ENCODE results near the gene HAPLN3. TPM values are rescaled to one million over a fixed set of nuclear protein-coding genes. Genes with fewer than 3 reads are reported as not detected.

The HAPLN3 gene
- total RNA-seq, 1 donor from 2014 or later = 189 TPM

DNA sequence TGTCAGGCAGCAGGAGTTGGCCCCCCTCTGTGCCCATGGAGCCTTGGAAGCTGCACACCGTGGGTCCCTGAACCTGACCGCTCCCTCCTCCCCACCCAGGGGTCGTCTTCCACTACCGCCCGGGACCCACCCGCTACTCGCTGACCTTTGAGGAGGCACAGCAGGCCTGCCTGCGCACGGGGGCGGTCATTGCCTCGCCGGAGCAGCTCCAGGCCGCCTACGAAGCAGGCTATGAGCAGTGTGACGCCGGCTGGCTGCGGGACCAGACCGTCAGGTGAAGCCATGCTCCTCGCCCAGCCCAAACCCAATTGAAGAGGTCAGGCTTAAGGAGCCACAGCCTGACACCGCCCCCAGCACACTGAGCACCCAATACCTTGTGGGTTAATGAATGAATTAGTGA is 48.2 kb downstream of the HAPLN3 start:
- intact Hi-C loops (cut with DNase I) = no loop called here
- Histone ChIP-seq H3K27me3 (no peaks in the 10 kb centered on the region), H3K36me3 (peaks cover 7 to 17% of the 10 kb centered on the region in 2 donors), H3K27ac (no peak overlapping the region), H3K4me1 (no peaks in the 10 kb centered on the region), H3K4me3 (no peak overlapping the region), H3K9me3 (no peaks in the 10 kb centered on the region)
- TF ChIP-seq, protein P1, sequence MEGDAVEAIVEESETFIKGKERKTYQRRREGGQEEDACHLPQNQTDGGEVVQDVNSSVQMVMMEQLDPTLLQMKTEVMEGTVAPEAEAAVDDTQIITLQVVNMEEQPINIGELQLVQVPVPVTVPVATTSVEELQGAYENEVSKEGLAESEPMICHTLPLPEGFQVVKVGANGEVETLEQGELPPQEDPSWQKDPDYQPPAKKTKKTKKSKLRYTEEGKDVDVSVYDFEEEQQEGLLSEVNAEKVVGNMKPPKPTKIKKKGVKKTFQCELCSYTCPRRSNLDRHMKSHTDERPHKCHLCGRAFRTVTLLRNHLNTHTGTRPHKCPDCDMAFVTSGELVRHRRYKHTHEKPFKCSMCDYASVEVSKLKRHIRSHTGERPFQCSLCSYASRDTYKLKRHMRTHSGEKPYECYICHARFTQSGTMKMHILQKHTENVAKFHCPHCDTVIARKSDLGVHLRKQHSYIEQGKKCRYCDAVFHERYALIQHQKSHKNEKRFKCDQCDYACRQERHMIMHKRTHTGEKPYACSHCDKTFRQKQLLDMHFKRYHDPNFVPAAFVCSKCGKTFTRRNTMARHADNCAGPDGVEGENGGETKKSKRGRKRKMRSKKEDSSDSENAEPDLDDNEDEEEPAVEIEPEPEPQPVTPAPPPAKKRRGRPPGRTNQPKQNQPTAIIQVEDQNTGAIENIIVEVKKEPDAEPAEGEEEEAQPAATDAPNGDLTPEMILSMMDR (IDR thresholded peaks at IDR 0.05) = no peak
- DNase-seq (ENCODE audit: low spot score in 2 of 2) = no peak

DNA sequence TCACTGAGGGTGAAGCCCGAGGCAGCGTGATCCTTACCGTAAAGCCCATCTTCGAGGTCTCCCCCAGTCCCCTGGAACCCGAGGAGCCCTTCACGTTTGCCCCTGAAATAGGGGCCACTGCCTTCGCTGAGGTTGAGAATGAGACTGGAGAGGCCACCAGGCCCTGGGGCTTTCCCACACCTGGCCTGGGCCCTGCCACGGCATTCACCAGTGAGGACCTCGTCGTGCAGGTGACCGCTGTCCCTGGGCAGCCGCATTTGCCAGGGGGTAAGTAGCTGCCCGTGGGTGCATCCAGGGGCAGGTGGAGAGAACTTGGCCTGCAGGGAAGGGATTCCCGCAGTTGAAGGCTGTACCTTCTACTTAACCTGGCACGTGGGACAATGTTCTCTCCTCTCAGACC is 49.7 kb downstream of the HAPLN3 start:
- Histone ChIP-seq H3K4me1 (no peaks in the 10 kb centered on the region), H3K27me3 (no peaks in the 10 kb centered on the region), H3K9me3 (no peaks in the 10 kb centered on the region), H3K4me3 (no peak overlapping the region), H3K36me3 (peaks cover 9 to 19% of the 10 kb centered on the region in 2 donors), H3K27ac (no peak overlapping the region)
- intact Hi-C loops (cut with DNase I) = no loop called here
- DNase-seq (ENCODE audit: low spot score in 2 of 2) = no peak
- TF ChIP-seq, protein P1 (IDR thresholded peaks at IDR 0.05) = no peak

DNA sequence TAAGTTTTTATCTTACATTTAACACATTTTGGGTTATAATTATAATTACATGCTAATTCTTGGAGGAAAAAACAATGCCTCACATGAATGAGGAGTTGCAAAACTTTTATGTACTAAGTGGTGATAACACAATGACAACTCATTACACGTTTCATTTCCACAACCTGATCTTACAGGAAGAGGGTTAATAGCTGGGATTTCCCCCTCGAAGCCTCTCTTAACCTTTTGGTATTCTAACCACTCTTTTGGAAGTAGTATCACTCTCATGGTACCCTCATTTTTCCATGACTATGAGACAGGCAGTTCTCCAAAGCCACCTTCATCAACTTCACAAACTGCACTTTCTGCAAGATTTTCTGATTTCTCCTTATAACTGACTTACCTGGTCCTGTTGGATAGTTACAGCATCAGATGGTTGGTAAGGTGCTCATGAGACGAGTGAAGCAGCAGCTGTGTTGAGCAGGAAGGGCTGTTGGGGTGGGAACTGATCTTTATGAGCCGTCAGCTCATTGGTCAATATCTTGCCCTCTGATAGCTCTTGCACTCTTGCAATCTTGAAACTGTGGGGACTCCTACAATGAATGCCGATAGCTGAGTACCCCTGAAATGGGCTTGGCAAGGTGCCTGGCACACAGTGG is 50.5 kb downstream of the HAPLN3 start:
- peaks cover 9 to 23% of the 10 kb centered on the region in 2 donors for H3K36me3 ChIP-seq
- H3K9me3 ChIP-seq = no peaks in the 10 kb centered on the region
- intact Hi-C loops (cut with DNase I) = no loop called here
- no peaks in the 10 kb centered on the region for H3K27me3 ChIP-seq
- no peak for DNase-seq (ENCODE audit: low spot score in 2 of 2)
- no peak overlapping the region for H3K4me3 ChIP-seq
- H3K27ac ChIP-seq = no peak overlapping the region
- H3K4me1 ChIP-seq = no peaks in the 10 kb centered on the region
- TF ChIP-seq, protein P1 (IDR thresholded peaks at IDR 0.05) = no peak

DNA sequence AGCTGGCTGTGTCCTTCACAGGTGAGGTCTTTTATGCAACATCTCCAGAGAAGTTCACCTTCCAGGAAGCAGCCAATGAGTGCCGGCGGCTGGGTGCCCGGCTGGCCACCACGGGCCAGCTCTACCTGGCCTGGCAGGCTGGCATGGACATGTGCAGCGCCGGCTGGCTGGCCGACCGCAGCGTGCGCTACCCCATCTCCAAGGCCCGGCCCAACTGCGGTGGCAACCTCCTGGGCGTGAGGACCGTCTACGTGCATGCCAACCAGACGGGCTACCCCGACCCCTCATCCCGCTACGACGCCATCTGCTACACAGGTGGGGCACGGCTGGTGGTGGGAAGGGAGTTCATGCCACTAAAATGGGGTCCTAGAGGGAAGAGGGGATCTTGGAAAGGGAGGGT is 52.0 kb downstream of the HAPLN3 start:
- Histone ChIP-seq H3K27ac (no peak overlapping the region), H3K36me3 (peaks cover 9 to 28% of the 10 kb centered on the region in 2 donors), H3K27me3 (no peaks in the 10 kb centered on the region), H3K4me1 (no peaks in the 10 kb centered on the region), H3K9me3 (no peaks in the 10 kb centered on the region), H3K4me3 (no peak overlapping the region)
- TF ChIP-seq, protein P1 (IDR thresholded peaks at IDR 0.05) = no peak
- intact Hi-C loops (cut with DNase I) = no loop called here
- DNase-seq (ENCODE audit: low spot score in 2 of 2) = no peak

DNA sequence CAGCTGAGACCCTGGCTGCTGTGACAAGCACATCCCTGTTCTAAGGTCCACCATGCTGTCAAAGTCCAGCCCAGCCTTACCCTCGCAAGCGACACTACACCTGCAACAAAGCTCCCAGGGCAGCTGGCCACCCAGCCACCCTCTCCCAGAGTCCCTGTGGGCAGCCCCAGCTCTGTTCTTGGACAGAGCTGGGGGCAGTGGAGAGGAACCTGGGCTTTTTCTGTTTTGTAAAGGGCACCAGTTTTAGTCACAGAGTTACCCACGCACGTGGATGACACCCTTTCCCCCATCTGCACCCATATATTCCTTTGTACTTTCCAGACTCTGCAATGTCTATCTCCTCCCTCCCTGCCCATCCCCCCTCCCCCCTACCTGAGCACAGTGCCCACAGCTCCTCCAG is 53.2 kb downstream of the HAPLN3 start:
- no peak for DNase-seq (ENCODE audit: low spot score in 2 of 2)
- Histone ChIP-seq H3K4me3 (no peak overlapping the region), H3K4me1 (no peaks in the 10 kb centered on the region), H3K27ac (no peak overlapping the region), H3K9me3 (no peaks in the 10 kb centered on the region), H3K36me3 (peaks cover 7 to 28% of the 10 kb centered on the region in 2 donors), H3K27me3 (no peaks in the 10 kb centered on the region)
- TF ChIP-seq, protein P1 (IDR thresholded peaks at IDR 0.05) = no peak
- intact Hi-C loops (cut with DNase I) = no loop called here

DNA sequence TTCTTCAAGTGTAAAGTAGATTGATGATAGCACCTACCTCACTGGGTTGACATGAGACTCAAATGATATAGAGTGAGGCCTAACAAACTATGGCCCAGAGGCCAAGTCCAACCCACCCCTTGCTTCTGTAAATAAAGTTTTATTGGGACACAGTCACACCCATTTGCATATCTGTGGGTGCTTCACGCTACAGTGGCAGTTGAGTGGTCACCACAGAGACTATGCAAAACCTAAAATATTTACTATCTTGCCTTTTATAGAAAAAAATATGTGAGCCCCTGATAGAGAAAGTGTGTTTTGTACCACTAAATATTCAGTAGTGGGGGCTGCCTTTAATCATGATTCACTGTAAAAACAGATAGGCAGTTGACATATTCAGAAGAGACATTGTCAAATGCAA is 54.1 kb downstream of the HAPLN3 start:
- no peak for DNase-seq (ENCODE audit: low spot score in 2 of 2)
- no peak overlapping the region for H3K27ac ChIP-seq
- no peaks in the 10 kb centered on the region for H3K9me3 ChIP-seq
- H3K27me3 ChIP-seq = no peaks in the 10 kb centered on the region
- H3K36me3 ChIP-seq = peaks cover 2 to 28% of the 10 kb centered on the region in 2 donors
- TF ChIP-seq, protein P1 (IDR thresholded peaks at IDR 0.05) = no peak
- H3K4me3 ChIP-seq = no peak overlapping the region
- intact Hi-C loops (cut with DNase I) = no loop called here
- no peaks in the 10 kb centered on the region for H3K4me1 ChIP-seq
